ENCODE results near the gene ULK3. TPM values are rescaled to one million over a fixed set of nuclear protein-coding genes. Genes with fewer than 3 reads are reported as not detected.

ULK3 gene
- total and polyA plus RNA-seq, 2 donors (not counting 1 experiment from before 2014, with no cell fraction given): 51.1 to 108 TPM

DNA sequence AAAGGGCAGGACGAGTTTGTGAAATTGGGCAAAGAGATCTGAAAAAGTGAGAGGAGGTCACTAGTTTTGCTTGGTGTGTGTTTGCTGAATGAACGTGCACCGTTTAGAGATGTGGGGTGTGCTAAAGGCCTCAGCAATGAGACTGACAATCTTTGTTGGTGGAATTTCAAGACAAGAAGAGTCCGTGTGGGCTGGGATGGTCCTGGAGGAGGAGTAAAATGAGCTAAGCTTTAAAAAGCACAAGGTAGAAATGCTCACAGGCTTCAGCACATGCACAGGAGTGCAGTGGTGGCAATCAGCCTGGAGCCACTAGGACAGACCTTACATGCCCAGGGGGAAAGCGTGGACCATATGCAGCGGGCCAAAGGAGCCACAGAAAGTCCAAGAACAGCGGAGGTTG is 18.0 kb downstream of the ULK3 start:
- ATAC-seq (ENCODE audit: low read depth) (no peak), DNase-seq (no peak)
- H3K9me3 Mint-ChIP-seq (ENCODE audit: insufficient read depth): no peaks in the 10 kb centered on the region
- peaks cover 31% of the 10 kb centered on the region for H3K27me3 Mint-ChIP-seq
- Histone ChIP-seq H4K20me1 (ENCODE audit: control insufficient read depth, insufficient read depth, low read length, poor library complexity, severe bottlenecking) (peaks cover 4% of the 10 kb centered on the region), H3K9ac (ENCODE audit: low read length) (no peak overlapping the region), H3K27me3 (replicated peaks in 1 of 4; ENCODE audit: control extremely low read depth in 1 of 4, control insufficient read depth in 3 of 4, insufficient read depth in 4 of 4, low read length in 3 of 4) (peaks cover 0 to 41% (median 17%) of the 10 kb centered on the region in 4 experiments), H3K79me2 (ENCODE audit: control insufficient read depth, insufficient read depth, low read length) (peaks cover 16% of the 10 kb centered on the region), H2AFZ (ENCODE audit: insufficient read depth, low read depth, low read length, poor library complexity, severe bottlenecking) (no peak overlapping the region), H3K4me1 (ENCODE audit: control insufficient read depth in 2 of 2, insufficient read depth in 2 of 2, low read length in 2 of 2) (peaks cover 26 to 27% of the 10 kb centered on the region in 2 donors), H3K4me3 (ENCODE audit: control extremely low read depth in 1 of 5, extremely low read depth in 1 of 5, insufficient read depth in 1 of 5, low read depth in 2 of 5, low read length in 4 of 5) (no peak overlapping the region), H3K27ac (ENCODE audit: low read length in 2 of 2) (no peak overlapping the region), H3K36me3 (replicated peaks in 1 of 2; ENCODE audit: control extremely low read depth in 1 of 2, control insufficient read depth in 1 of 2, extremely low read depth in 1 of 2, insufficient read depth in 2 of 2, low read length in 1 of 2) (no peaks in the 10 kb centered on the region), H3K4me2 (replicated peaks; ENCODE audit: low read depth, low read length, poor library complexity, severe bottlenecking) (no peak overlapping the region), H3K9me3 (ENCODE audit: control extremely low read depth in 1 of 3, control insufficient read depth in 2 of 3, insufficient read depth in 1 of 3, low read length in 2 of 3) (peaks cover 0 to 22% (median 0%) of the 10 kb centered on the region in 3 donors)
- no peak for TF ChIP-seq EZH2 (IDR thresholded peaks at IDR 0.05; ENCODE audit: borderline replicate concordance, insufficient read depth, low read depth, low read length, poor library complexity, severe bottlenecking)
- TF ChIP-seq, protein P1, sequence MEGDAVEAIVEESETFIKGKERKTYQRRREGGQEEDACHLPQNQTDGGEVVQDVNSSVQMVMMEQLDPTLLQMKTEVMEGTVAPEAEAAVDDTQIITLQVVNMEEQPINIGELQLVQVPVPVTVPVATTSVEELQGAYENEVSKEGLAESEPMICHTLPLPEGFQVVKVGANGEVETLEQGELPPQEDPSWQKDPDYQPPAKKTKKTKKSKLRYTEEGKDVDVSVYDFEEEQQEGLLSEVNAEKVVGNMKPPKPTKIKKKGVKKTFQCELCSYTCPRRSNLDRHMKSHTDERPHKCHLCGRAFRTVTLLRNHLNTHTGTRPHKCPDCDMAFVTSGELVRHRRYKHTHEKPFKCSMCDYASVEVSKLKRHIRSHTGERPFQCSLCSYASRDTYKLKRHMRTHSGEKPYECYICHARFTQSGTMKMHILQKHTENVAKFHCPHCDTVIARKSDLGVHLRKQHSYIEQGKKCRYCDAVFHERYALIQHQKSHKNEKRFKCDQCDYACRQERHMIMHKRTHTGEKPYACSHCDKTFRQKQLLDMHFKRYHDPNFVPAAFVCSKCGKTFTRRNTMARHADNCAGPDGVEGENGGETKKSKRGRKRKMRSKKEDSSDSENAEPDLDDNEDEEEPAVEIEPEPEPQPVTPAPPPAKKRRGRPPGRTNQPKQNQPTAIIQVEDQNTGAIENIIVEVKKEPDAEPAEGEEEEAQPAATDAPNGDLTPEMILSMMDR (IDR thresholded peaks at IDR 0.05): no peak
- ChIA-PET POLR2A (no interaction called here), CTCF (interaction anchor here (1.3 to 2.5 kb wide), 2 partner anchors 11 to 54 kb away, joined by 4 to 9 read pairs; no protein-coding TSS in a partner anchor)
- H3K4me3 Mint-ChIP-seq: no peak overlapping the region
- intact Hi-C loops (cut with micrococcal nuclease): no loop called here
- H3K27ac Mint-ChIP-seq: no peak overlapping the region
- WGBS (ENCODE audit: insufficient coverage): 90% methylated on average over 7 of the region's 7 CpGs
- H3K4me1 Mint-ChIP-seq: peaks cover 26% of the 10 kb centered on the region

DNA sequence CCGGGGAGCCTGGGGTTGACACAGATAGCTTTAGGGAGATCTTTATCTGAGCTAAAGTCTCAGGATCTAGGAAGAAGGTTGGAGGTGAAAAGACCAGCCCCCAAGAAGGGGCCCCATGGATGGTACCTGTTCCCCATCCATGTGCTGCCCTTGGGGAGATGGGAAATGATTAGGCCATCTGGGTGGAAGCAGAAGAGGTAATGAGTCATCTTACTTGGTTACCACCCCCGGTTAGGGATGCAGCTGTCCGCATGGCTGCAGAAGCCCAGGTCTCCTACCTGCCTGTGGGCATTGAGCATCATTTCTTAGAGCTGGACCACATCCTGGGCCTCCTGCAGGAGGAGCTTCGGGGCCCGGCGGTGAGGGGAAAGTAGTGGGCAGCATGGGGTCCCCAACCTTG is 19.6 kb downstream of the ULK3 start:
- Mint-ChIP-seq H3K27ac (no peak overlapping the region), H3K4me3 (no peak overlapping the region), H3K4me1 (peaks cover 39% of the 10 kb centered on the region), H3K9me3 (ENCODE audit: insufficient read depth) (no peaks in the 10 kb centered on the region), H3K27me3 (peaks cover 20% of the 10 kb centered on the region)
- no peak overlapping the region for H3K27ac ChIP-seq (ENCODE audit: low read length in 2 of 2)
- no peak for TF ChIP-seq EZH2 (IDR thresholded peaks at IDR 0.05; ENCODE audit: borderline replicate concordance, insufficient read depth, low read depth, low read length, poor library complexity, severe bottlenecking)
- TF ChIP-seq, protein P1 (IDR thresholded peaks at IDR 0.05): no peak
- peaks cover 0 to 17% (median 0%) of the 10 kb centered on the region in 3 donors for H3K9me3 ChIP-seq (ENCODE audit: control extremely low read depth in 1 of 3, control insufficient read depth in 2 of 3, insufficient read depth in 1 of 3, low read length in 2 of 3)
- CTCF ChIA-PET: interaction anchor here (1.1 to 2.0 kb wide), 3 partner anchors 30 to 192 kb away, joined by 3 to 7 read pairs (median 4); no protein-coding TSS in a partner anchor
- no peak for DNase-seq
- H3K9ac ChIP-seq (ENCODE audit: low read length): no peak overlapping the region
- H3K27me3 ChIP-seq (replicated peaks in 1 of 4; ENCODE audit: control extremely low read depth in 1 of 4, control insufficient read depth in 3 of 4, insufficient read depth in 4 of 4, low read length in 3 of 4): peaks cover 0 to 42% (median 18%) of the 10 kb centered on the region in 4 experiments
- H3K79me2 ChIP-seq (ENCODE audit: control insufficient read depth, insufficient read depth, low read length): peaks cover 23% of the 10 kb centered on the region
- H2AFZ ChIP-seq (ENCODE audit: insufficient read depth, low read depth, low read length, poor library complexity, severe bottlenecking): no peak overlapping the region
- POLR2A ChIA-PET: no interaction called here
- H3K36me3 ChIP-seq (replicated peaks in 1 of 2; ENCODE audit: control extremely low read depth in 1 of 2, control insufficient read depth in 1 of 2, extremely low read depth in 1 of 2, insufficient read depth in 2 of 2, low read length in 1 of 2): no peaks in the 10 kb centered on the region
- H3K4me1 ChIP-seq (ENCODE audit: control insufficient read depth in 2 of 2, insufficient read depth in 2 of 2, low read length in 2 of 2): peaks cover 39 to 42% of the 10 kb centered on the region in 2 donors
- H4K20me1 ChIP-seq (ENCODE audit: control insufficient read depth, insufficient read depth, low read length, poor library complexity, severe bottlenecking): peaks cover 4% of the 10 kb centered on the region
- H3K4me3 ChIP-seq (ENCODE audit: control extremely low read depth in 1 of 5, extremely low read depth in 1 of 5, insufficient read depth in 1 of 5, low read depth in 2 of 5, low read length in 4 of 5): no peak overlapping the region
- 81% methylated on average over 6 of the region's 6 CpGs for WGBS (ENCODE audit: insufficient coverage)
- intact Hi-C loops (cut with micrococcal nuclease): no loop called here
- no peak overlapping the region for H3K4me2 ChIP-seq (replicated peaks; ENCODE audit: low read depth, low read length, poor library complexity, severe bottlenecking)
- no peak for ATAC-seq (ENCODE audit: low read depth)
